ENCODE data around the gene SHC2.

SHC2 gene

DNA sequence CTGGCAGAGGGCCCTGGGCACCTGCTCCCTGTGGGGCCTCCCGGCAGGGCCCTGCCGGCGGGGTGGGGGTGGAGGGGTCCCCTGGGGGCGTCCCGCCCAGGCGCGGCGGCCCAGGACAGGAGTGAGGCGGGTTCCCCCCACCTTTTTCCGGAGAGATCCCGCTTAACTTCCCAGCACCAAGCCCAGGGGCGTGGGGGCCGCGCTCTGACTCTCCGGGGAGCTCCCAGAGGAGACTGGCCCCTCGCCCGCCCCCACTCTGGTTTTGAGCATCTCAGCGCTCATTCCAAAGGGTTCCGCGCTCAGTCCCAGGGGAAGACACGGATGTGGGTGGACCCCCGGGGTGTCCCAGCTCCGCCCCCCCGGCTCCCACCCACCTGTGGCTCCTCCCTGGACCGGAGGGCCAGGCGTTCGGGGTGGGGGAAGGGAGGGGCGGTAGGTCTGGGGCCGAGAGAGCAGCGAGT, 52.4 kb downstream of the SHC2 start:
- Histone ChIP-seq H3K27ac (ENCODE audit: extremely low read depth, low read depth, low read length) (no peak overlapping the region; the same call in 1 of the 2 replicates), H3K36me3 (ENCODE audit: control insufficient read depth in 2 of 2, insufficient read depth in 1 of 2, low read length in 2 of 2) (no peaks in the 10 kb centered on the region), H3K4me1 (ENCODE audit: control insufficient read depth, insufficient read depth, low read length) (peaks cover 10% of the 10 kb centered on the region), H3K9me3 (ENCODE audit: control insufficient read depth, insufficient read depth, low read depth, low read length) (no peaks in the 10 kb centered on the region), H3K4me3 (ENCODE audit: low read depth, low read length) (peak overlapping the region; percentile 40)
- POLR2A ChIA-PET: interaction anchor here (0.6 kb wide), 1 partner anchor 54 kb away, joined by 3 read pairs; no protein-coding TSS in a partner anchor
- CTCF ChIA-PET: interaction anchor here (0.8 kb wide), 1 partner anchor 10 kb away, joined by 3 read pairs; no protein-coding TSS in a partner anchor
- TF ChIP-seq SP2 (tag by site-specific recombination; IDR thresholded peaks at IDR 0.05): peak; percentile 48
- TF ChIP-seq, protein P1, sequence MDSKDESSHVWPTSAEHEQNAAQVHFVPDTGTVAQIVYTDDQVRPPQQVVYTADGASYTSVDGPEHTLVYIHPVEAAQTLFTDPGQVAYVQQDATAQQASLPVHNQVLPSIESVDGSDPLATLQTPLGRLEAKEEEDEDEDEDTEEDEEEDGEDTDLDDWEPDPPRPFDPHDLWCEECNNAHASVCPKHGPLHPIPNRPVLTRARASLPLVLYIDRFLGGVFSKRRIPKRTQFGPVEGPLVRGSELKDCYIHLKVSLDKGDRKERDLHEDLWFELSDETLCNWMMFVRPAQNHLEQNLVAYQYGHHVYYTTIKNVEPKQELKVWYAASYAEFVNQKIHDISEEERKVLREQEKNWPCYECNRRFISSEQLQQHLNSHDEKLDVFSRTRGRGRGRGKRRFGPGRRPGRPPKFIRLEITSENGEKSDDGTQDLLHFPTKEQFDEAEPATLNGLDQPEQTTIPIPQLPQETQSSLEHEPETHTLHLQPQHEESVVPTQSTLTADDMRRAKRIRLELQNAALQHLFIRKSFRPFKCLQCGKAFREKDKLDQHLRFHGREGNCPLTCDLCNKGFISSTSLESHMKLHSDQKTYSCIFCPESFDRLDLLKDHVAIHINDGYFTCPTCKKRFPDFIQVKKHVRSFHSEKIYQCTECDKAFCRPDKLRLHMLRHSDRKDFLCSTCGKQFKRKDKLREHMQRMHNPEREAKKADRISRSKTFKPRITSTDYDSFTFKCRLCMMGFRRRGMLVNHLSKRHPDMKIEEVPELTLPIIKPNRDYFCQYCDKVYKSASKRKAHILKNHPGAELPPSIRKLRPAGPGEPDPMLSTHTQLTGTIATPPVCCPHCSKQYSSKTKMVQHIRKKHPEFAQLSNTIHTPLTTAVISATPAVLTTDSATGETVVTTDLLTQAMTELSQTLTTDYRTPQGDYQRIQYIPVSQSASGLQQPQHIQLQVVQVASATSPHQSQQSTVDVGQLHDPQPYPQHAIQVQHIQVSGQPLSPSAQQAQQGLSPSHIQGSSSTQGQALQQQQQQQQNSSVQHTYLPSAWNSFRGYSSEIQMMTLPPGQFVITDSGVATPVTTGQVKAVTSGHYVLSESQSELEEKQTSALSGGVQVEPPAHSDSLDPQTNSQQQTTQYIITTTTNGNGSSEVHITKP (tag by site-specific recombination; IDR thresholded peaks at IDR 0.05): peak; percentile 53; the same call in 1 of the 2 replicates
- TF ChIP-seq ZNF76 (tag by site-specific recombination; IDR thresholded peaks at IDR 0.05; ENCODE audit: borderline replicate concordance, low read depth): 0 out of 2 replicates have a peak, but pooled peaks have one; percentile 15
- peak; percentile 61 for TF ChIP-seq ZNF398 (tag by site-specific recombination; IDR thresholded peaks at IDR 0.05)
- no peak for TF ChIP-seq ZNF311 (tag by site-specific recombination; IDR thresholded peaks at IDR 0.05; ENCODE audit: borderline replicate concordance)
- peak; percentile 76 for TF ChIP-seq SP3 (tag by site-specific recombination; IDR thresholded peaks at IDR 0.05)
- peak; percentile 95 for TF ChIP-seq SCRT2 (tag by site-specific recombination; IDR thresholded peaks at IDR 0.05)
- peak; percentile 76 for TF ChIP-seq PATZ1 (tag by site-specific recombination; IDR thresholded peaks at IDR 0.05)
- TF ChIP-seq KLF9 (tag by site-specific recombination; IDR thresholded peaks at IDR 0.05; ENCODE audit: low read depth): 0 out of 2 replicates have a peak, but pooled peaks have one; percentile 26
- peak; percentile 86 for TF ChIP-seq GLIS1 (tag by site-specific recombination; IDR thresholded peaks at IDR 0.05)
- peak; percentile 79 for TF ChIP-seq EGR2 (tag by site-specific recombination; IDR thresholded peaks at IDR 0.05; ENCODE audit: low read depth)
- peak; percentile 57; the same call in 1 of the 2 replicates for TF ChIP-seq IKZF3 (tag by site-specific recombination; IDR thresholded peaks at IDR 0.05)
- peak; percentile 88 for TF ChIP-seq ZFHX2 (tag by site-specific recombination; conservative IDR thresholded peaks at IDR 0.05)
- peak; percentile 62 for TF ChIP-seq ZIC2 (tag by site-specific recombination; IDR thresholded peaks at IDR 0.05)
- TF ChIP-seq OSR2 (tag by site-specific recombination; IDR thresholded peaks at IDR 0.05): no peak
- TF ChIP-seq GLI2 (tag by site-specific recombination; IDR thresholded peaks at IDR 0.05; ENCODE audit: borderline replicate concordance, low read depth): no peak
- peak; percentile 26; the same call in 1 of the 2 replicates for TF ChIP-seq KLF7 (tag by site-specific recombination; IDR thresholded peaks at IDR 0.05; ENCODE audit: borderline replicate concordance)
- no peak for TF ChIP-seq ZNF785 (tag by site-specific recombination; IDR thresholded peaks at IDR 0.05)
- TF ChIP-seq, protein P2, sequence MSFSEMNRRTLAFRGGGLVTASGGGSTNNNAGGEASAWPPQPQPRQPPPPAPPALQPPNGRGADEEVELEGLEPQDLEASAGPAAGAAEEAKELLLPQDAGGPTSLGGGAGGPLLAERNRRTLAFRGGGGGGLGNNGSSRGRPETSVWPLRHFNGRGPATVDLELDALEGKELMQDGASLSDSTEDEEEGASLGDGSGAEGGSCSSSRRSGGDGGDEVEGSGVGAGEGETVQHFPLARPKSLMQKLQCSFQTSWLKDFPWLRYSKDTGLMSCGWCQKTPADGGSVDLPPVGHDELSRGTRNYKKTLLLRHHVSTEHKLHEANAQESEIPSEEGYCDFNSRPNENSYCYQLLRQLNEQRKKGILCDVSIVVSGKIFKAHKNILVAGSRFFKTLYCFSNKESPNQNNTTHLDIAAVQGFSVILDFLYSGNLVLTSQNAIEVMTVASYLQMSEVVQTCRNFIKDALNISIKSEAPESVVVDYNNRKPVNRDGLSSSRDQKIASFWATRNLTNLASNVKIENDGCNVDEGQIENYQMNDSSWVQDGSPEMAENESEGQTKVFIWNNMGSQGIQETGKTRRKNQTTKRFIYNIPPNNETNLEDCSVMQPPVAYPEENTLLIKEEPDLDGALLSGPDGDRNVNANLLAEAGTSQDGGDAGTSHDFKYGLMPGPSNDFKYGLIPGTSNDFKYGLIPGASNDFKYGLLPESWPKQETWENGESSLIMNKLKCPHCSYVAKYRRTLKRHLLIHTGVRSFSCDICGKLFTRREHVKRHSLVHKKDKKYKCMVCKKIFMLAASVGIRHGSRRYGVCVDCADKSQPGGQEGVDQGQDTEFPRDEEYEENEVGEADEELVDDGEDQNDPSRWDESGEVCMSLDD (tag by site-specific recombination; IDR thresholded peaks at IDR 0.05): peak; percentile 68; the same call in 1 of the 2 replicates
- no peak for TF ChIP-seq ZNF274 (IDR thresholded peaks at IDR 0.05; ENCODE audit: low read length)
- TF ChIP-seq ZNF274 (tag by site-specific recombination; IDR thresholded peaks at IDR 0.05; ENCODE audit: borderline replicate concordance): no peak
- TF ChIP-seq ZBTB8A (tag by site-specific recombination; IDR thresholded peaks at IDR 0.05): no peak
- peak; percentile 73 for TF ChIP-seq KLF1 (tag by site-specific recombination; IDR thresholded peaks at IDR 0.05)
- TF ChIP-seq, protein P3, sequence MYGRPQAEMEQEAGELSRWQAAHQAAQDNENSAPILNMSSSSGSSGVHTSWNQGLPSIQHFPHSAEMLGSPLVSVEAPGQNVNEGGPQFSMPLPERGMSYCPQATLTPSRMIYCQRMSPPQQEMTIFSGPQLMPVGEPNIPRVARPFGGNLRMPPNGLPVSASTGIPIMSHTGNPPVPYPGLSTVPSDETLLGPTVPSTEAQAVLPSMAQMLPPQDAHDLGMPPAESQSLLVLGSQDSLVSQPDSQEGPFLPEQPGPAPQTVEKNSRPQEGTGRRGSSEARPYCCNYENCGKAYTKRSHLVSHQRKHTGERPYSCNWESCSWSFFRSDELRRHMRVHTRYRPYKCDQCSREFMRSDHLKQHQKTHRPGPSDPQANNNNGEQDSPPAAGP (tag by site-specific recombination; IDR thresholded peaks at IDR 0.05): peak; percentile 43; the same call in 1 of the 2 replicates
- TF ChIP-seq GLIS2 (tag by site-specific recombination; IDR thresholded peaks at IDR 0.05): peak; percentile 62
- TF ChIP-seq KLF8 (tag by site-specific recombination; IDR thresholded peaks at IDR 0.05): peak; percentile 46; the same call in 1 of the 2 replicates

Data from HEK293 (cell line).